GM19238 (cell line): ENCODE data around the gene KRT9.
"Not testable (repeated sequence)": the region's sequence is repeated elsewhere in the genome, so short reads cannot be mapped to it uniquely, and the experiment has no call there.

ENCODE experiments used
- DNase-seq: peaks from one replicate; pipeline ENCODE4 v3.0.0; 2011; ENCODE audit warnings: low spot score; ENCODE audit not compliant: insufficient read length

KRT9 gene

DNA sequence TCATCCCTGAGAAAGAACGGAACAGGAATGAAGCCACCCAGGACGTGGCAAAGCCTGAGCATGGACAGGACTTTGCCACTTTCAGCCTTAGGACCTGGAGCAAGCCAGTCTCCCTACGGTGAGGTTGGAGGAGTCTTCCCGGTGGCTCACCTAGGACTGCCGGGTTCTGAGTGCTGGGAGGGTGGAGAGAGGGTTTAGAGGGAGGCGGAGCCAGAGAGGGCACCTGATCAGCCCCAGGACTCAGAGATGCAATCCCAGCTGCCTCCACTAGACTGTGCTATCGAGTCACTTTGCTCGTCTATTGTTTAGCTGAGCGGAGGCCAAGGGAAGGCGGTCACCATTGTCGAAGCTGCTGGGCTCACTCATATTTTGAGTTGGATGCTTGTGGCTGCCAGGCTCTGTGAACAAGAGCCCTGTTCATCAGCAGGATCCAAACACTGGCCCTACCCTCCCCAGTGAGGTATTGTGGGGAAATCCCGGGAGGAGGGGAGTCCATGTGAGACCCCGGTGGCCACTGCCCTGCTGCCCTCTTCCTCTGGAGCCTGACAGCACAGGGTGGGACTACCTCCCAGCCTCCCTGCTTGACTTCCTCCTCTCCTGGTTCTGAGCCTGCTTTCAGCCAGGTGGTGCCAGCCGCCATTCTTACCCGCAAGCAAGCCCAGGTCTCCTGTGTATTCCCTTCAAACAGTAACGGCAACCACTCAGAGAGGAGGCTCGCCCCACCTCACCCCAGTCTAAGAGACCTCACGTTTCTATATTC, 7.8 kb upstream of the KRT9 start:
- DNase-seq, result peak; percentile 81

DNA sequence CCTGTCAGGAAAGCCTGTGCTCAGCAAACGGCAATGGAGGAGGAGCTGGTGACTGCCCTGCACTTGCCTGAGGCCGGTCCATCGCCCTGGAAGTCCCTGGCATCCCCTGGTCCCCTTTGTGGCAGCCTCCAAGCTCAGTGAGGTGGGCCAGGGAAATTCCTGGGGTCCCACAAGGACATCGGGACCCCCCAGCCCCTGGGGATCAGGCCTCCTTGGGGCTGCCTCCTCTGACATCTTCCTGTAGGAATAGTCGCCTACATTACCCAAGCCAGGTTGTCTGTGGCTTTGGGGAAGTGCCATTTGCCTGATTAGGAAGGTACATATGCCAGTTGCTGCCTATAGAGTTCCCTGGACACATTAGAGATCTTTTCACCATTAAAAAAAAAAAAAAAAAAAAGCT, 7.1 kb upstream of the KRT9 start:
- DNase-seq, result no peak

GRCh38 chr17:41578538-41578937, 6.7 kb upstream of the KRT9 start:
- no peak for DNase-seq

GRCh38 chr17:41576740-41577139, 4.9 kb upstream of the KRT9 start:
- DNase-seq, result not testable (repeated sequence)

DNA sequence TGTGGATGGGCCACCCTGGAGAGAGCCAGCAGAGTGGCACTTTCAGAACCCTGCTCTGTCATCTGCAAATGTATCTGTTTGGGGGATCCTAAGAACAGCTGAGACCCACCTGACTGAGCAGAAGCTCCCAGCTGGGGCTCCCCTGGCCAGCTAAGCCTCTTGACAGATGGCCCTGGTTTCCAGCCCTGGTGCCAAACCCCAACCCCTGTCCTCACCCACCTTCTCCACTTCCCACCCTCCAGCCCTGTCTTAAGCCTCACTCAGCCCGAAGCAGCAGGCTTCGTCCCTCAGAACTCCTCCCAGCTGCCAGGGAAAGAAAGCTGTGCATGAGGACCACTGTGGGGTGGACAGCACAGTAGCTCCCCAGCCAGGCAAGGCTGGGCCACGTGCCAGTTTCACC, 3.5 kb upstream of the KRT9 start:
- DNase-seq, result no peak

DNA sequence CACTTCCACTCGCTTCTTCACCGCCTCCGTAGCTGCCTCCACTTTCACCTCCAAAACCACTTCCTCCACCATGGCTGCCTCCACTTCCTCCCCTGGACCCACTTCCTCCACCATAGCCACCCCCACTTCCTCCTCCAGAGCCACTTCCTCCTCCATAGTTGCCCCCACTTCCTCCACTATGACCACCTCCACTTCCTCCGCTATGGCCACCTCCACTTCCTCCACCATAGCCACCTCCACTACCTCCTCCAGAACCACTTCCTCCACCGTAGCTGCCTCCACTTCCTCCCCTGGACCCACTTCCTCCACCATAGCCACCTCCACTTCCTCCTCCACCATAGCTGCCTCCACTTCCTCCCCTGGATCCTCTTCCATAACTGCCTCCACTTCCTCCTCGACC, 4.5 kb downstream of the KRT9 start:
- DNase-seq, result no peak

DNA sequence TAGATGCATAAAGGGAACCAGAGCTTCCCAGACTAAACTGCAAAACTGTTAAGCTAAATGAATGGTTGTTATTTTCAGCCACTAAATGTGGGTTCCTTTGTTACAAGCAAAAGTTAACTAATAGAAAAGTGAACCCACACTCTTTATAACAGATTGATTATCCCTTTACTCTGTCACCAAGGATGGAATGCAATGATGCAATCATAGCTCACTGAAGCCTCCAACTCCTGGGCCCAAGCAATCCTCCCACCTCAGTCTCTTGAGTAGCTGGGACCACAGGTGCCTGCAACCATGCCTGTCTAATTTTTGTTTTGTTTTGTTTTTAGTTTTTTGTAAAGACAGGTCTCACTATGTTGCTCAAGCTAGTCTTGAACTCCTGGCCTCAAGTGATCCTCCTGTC, 6.5 kb downstream of the KRT9 start:
- DNase-seq, result no peak

- no peak for DNase-seq
Measured at GRCh38 chr17:41563607-41564170, 8.2 kb downstream of the KRT9 start.

DNA sequence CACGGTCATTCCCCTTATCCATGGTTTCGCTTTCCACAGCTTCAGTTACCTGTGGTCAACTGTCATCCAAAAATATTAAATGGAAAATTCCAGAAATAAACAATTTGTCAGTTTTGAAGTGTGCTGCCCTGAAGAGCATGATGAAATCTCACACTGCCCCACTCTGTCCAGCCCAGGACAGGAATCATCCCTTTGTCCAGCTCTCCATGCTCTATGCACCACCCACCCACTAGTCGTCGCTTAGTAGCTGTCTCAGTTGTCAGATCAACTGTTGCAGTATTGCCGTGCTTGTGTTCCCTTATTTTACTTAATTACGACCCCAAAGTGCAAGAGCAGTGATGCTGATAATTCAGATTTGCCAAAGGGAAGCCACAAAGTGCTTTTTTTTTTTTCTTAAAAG, 10.3 kb downstream of the KRT9 start:
- DNase-seq, result no peak

- DNase-seq, result no peak
Measured at GRCh38 chr17:41559548-41559947, 12.3 kb downstream of the KRT9 start.

DNA sequence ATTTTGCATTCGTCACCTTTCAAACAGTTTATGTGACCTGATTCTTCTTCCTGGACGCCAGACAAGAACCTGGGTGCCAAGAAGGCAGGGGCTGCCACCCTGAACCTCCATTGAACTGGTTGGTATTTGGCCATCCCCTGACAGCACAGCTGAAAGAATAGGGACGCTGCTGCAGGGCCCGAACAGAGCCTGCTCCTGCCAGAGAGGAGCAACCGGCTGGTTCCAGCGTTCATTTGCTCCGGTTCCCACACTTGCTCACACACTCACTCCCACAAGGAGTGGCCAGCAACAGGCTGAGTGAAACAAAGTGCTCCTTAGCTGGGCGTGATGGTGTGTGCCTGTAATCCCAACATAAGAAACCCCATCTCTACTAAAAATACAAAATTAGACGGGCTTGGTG, 14.9 kb downstream of the KRT9 start:
- no peak for DNase-seq

- DNase-seq, result no peak
Measured at GRCh38 chr17:41556306-41556705, 15.6 kb downstream of the KRT9 start.

DNA sequence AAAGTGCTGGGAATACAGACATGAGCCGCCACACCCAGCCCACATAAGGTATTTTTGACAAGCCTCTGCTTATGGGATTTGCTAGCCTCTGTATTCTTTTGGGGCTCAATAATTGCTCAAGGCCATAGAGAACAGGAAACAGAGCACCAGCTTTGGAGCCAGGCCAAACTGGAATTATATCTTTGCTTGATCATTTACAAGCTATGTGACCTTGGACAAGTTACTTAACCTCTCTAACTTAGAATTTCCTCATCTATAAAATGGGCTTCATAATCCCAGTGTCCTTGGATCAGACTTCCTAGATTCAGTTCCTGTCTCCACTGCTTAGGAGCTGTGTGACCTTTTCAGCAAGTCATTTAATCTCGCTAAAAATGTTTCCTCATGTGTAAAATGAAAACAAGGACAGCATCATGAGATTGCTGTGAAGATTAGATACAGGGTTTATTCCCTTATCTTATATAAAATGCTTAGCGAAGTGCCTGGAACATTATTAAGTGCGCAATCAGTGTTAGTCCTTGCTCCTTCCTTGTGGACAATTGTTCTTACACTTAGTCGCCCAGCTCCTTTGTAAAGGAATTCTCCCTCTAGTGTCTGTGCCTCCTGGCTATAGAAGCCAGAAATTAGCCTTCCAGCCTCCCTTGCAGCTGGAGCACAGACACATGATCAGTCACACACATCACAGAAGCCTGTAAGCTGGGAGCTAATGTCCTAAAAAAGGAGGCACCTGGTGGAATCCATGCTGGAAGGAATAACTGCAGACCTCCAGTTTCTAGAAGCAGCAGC, 16.6 kb downstream of the KRT9 start:
- no peak for DNase-seq

- no peak for DNase-seq
Measured at GRCh38 chr17:41553987-41554680, 17.7 kb downstream of the KRT9 start.

- DNase-seq, result no peak
Measured at GRCh38 chr17:41553176-41553575, 18.7 kb downstream of the KRT9 start.

- no peak for DNase-seq
Measured at GRCh38 chr17:41552455-41552854, 19.4 kb downstream of the KRT9 start.

- DNase-seq, result no peak
Measured at GRCh38 chr17:41551365-41551764, 20.5 kb downstream of the KRT9 start.

DNA sequence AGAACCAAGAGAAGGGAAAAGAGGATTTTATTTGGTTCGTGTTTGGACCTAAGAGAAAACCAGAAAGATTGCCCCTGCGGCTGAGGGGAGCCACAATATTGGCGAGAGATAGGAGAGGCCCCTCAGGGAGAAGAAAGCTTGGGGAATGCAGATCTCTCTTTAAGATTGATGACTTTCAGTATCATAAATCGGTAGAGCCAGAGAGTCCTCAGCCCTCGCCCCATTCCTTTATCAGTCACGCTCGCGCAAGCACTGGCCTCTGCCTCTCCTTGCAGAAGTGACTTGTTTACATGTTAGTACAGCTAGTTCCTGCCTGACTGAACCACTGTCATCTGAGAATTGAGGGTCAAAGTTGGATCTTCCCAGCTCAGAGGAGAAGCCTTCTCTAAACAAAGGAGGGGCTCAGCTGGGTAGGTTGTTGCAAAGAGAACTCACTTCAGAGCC, 22.2 kb downstream of the KRT9 start:
- no peak for DNase-seq

DNA sequence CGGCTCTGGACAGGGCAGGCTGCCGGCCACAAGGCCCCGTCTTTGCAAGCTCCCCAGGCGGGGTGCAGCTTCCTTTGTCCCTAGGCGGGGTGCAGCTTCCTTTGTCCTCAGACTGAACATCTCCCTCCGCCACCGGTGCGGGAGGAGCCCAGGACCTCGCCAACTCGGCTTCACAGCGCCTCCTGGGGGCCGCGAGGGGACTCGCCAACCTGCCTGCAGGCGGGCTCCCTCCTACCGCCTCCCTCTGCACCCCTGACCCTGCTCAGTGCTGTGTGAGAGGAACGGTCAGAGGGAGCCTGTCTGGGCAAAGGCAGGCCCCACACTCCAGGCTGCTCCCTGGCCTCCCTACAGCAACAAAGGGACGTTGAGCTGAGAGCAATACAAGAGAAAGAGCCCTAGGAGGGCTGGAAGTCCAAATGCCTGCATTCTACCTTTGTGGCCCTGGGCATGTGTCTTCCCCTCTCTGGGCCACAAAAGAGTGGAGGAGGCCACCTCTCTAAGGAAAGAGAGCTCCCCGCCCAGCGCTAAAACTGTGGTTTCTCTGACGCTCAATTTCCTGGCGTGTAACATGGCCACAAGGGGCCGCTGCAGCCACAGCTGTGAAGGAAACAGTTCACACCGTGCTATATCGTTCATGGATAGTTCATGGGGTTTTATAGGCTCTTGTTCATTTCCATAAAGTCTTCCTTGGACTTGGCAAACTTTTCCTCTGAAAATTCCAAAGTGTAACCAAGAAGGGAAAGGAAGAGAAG, 22.8 kb downstream of the KRT9 start:
- peak; percentile 77 for DNase-seq

- no peak for DNase-seq
Measured at GRCh38 chr17:41547921-41548843, 23.7 kb downstream of the KRT9 start.
